GM19239 (cell line): ENCODE results near the gene SCAPER.
A peak's percentile ranks its signal among the peaks of the same experiment; 100 is the strongest.
"Not testable (repeated sequence)": the region's sequence is repeated elsewhere in the genome, so short reads cannot be mapped to it uniquely, and the experiment has no call there.

ENCODE experiments used
- DNase-seq: peaks from one replicate; pipeline ENCODE4 v3.0.0; 2011; ENCODE audit warnings: low spot score; ENCODE audit not compliant: insufficient read length
- FAIRE-seq: peaks from 2 replicates; lab custom pipeline; 2011; peaks lifted over from hg19 to GRCh38; lab: Jason Lieb, UNC

The SCAPER gene

GRCh38 chr15:76336254-76337058 is 568.7 kb downstream of the SCAPER start, which contains the start of gene ISL2:
ISL2 (plus strand) TSS chr15:76336773; CDS start chr15:76336884, 111 bp downstream.
- DNase-seq: peak; percentile 83
- FAIRE-seq: peak; percentile 98

- FAIRE-seq: peak; percentile 80
Measured at GRCh38 chr15:76335307-76336253, 569.6 kb downstream of the SCAPER start.

GRCh38 chr15:76334438-76335306 is 570.5 kb downstream of the SCAPER start:
- FAIRE-seq (no peak), DNase-seq (no peak)

More at GRCh38 chr15:76335307-76336253, 569.6 kb downstream of the SCAPER start:
- DNase-seq: peak; percentile 26

- no peak for FAIRE-seq
Measured at GRCh38 chr15:76333720-76334437, 571.3 kb downstream of the SCAPER start.

GRCh38 chr15:76333309-76333708 is 571.8 kb downstream of the SCAPER start:
- DNase-seq: no peak
- no peak for FAIRE-seq

More at GRCh38 chr15:76333720-76334437, 571.3 kb downstream of the SCAPER start:
- no peak for DNase-seq

- FAIRE-seq: no peak
- DNase-seq: no peak
Measured at GRCh38 chr15:76332796-76333195, 572.3 kb downstream of the SCAPER start.

- FAIRE-seq (no peak), DNase-seq (no peak)
Measured at GRCh38 chr15:76330080-76330680, 575.0 kb downstream of the SCAPER start.

- no peak for DNase-seq
- FAIRE-seq: no peak
Measured at GRCh38 chr15:76328958-76329357, 576.2 kb downstream of the SCAPER start.

GRCh38 chr15:76328106-76328696 is 576.9 kb downstream of the SCAPER start:
- no peak for DNase-seq
- no peak for FAIRE-seq

- DNase-seq (no peak), FAIRE-seq (no peak)
Measured at GRCh38 chr15:76327191-76328105, 577.7 kb downstream of the SCAPER start.

GRCh38 chr15:76325704-76326103 is 579.4 kb downstream of the SCAPER start:
- FAIRE-seq: no peak
- no peak for DNase-seq

- DNase-seq (no peak), FAIRE-seq (no peak)
Measured at GRCh38 chr15:76324066-76324465, 581.1 kb downstream of the SCAPER start.

GRCh38 chr15:76321602-76322001 is 583.5 kb downstream of the SCAPER start:
- FAIRE-seq: no peak

GRCh38 chr15:76321171-76321570 is 584.0 kb downstream of the SCAPER start:
- FAIRE-seq (no peak), DNase-seq (no peak)

More at GRCh38 chr15:76321602-76322001, 583.5 kb downstream of the SCAPER start:
- no peak for DNase-seq

GRCh38 chr15:76320012-76320411 is 585.1 kb downstream of the SCAPER start:
- FAIRE-seq: no peak
- no peak for DNase-seq

GRCh38 chr15:76313731-76314130 is 591.4 kb downstream of the SCAPER start:
- no peak for FAIRE-seq
- no peak for DNase-seq

GRCh38 chr15:76313175-76313567 is 592.0 kb downstream of the SCAPER start:
- DNase-seq, FAIRE-seq: not testable (repeated sequence)
